ENCODE measurements around the gene HNRNPUL2.
"Not testable (repeated sequence)": the region's sequence is repeated elsewhere in the genome, so short reads cannot be mapped to it uniquely, and the experiment has no call there.

DNA sequence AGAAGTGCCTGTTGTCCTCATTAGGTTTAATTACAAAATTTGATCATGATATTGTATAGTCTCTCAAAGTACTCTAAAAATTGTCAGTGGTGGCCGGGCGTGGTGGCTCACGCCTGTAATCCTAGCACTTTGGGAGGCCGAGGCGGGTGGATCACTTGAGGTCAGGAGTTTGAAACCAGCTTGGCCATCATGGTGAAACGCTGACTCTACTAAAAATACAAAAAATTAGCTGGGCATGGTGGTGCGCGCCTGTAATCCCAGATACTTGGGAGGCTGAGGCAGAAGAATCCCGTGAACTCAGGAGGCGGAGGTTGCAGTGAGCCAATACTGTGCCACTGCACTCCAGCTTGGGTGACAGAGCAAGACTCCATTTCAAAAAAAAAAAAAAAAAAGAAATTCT is 51.8 kb downstream of the HNRNPUL2 start:
- not testable (repeated sequence) for TF ChIP-seq CTCF, EZH2 (IDR thresholded peaks at IDR 0.05)

Measured in neural progenitor cell (in vitro differentiated cells).